Subcutaneous abdominal adipose tissue (tissue), 5 donors: ENCODE data around the gene CBX3.
"Not testable (repeated sequence)": the region's sequence is repeated elsewhere in the genome, so short reads cannot be mapped to it uniquely, and the experiment has no call there.

Experiments
- H3K27ac ChIP-seq: one replicate; pipeline ENCODE4 v1.7.0; 2013; ENCODE audit warnings: low read depth, mild to moderate bottlenecking, inconsistent platforms, low read length, moderate library complexity
- H3K27me3 ChIP-seq, 5 donors: one replicate each; pipeline ENCODE4 v1.7.0; 2013; ENCODE audit warnings: low read length in 5 of 5, inconsistent platforms in 1 of 5; ENCODE audit not compliant: control insufficient read depth in 5 of 5, insufficient read depth in 4 of 5
- H3K36me3 ChIP-seq, 5 donors: one replicate each; pipeline ENCODE4 v1.7.0; 2013; ENCODE audit warnings: low read length in 5 of 5; ENCODE audit not compliant: control insufficient read depth in 5 of 5, insufficient read depth in 5 of 5
- H3K4me1 ChIP-seq, 5 donors: one replicate each; pipeline ENCODE4 v1.7.0; 2013; ENCODE audit warnings: low read length in 5 of 5, mild to moderate bottlenecking in 3 of 5, moderate library complexity in 1 of 5; ENCODE audit not compliant: control insufficient read depth in 5 of 5, insufficient read depth in 5 of 5
- H3K4me3 ChIP-seq, 5 donors: one replicate each; pipeline ENCODE4 v1.7.0; 2013; ENCODE audit warnings: low read length in 5 of 5, low read depth in 1 of 5
- H3K9ac ChIP-seq, 5 donors: one replicate each; pipeline ENCODE4 v1.7.0; 2013; ENCODE audit warnings: low read length in 5 of 5, mild to moderate bottlenecking in 4 of 5, moderate library complexity in 3 of 5
- H3K9me3 ChIP-seq, 5 donors: one replicate each; pipeline ENCODE4 v1.7.0; 2013; ENCODE audit warnings: low read length in 5 of 5; ENCODE audit not compliant: control insufficient read depth in 5 of 5
- donor health status: healthy.
- donor health status: healthy.
- donor health status: healthy.
- donor health status: healthy.
- donor health status: healthy.

The CBX3 gene

GRCh38 chr7:26180792-26181198 is 20.8 kb upstream of the CBX3 start:
- no peak overlapping the region for H3K9ac ChIP-seq
- H3K9me3 ChIP-seq = no peaks in the 10 kb centered on the region
- H3K27ac ChIP-seq = no peak overlapping the region
- no peaks in the 10 kb centered on the region for H3K27me3 ChIP-seq
- peaks cover 0 to 4% (median 2%) of the 10 kb centered on the region in 5 donors for H3K36me3 ChIP-seq
- H3K4me3 ChIP-seq = no peak overlapping the region
- H3K4me1 ChIP-seq = peaks cover 0 to 7% (median 4%) of the 10 kb centered on the region in 5 donors

DNA sequence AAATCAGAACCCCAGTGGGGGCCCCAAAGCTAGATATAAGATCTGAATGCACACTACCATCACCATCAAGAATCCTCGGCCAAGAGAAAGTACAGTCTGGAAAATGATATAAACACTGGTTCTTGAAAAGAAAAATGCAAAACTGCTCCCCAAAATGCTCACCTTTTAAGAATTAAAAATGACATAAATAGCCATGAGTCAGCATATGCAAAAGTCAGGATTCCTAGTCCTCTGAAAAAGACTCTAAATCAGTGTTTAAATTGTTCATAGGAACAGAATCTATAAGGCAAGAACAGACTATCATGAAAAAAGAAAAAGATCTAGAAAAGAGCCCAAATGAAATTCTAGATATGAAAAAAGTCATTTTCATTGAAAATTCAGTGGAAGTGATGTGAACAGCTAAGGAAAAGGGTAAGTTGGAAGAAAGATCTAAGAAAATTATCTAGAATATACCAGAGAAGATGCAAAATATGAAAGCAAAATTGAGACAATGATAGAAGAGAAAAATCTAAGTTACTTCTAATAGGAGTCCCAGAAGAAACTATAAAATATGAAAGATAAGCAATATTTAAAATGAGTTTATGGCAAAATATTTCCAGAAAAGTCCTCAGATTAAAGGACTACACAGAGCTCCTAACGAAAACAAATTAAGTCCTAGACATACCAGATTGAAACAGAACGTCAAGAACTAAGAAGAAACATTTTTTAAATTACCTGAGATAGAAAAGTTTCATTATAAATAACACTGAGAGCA is 19.9 kb upstream of the CBX3 start:
- no peak overlapping the region for H3K4me3 ChIP-seq
- H3K27ac ChIP-seq = no peak overlapping the region

GRCh38 chr7:26182283-26182682 is 19.3 kb upstream of the CBX3 start:
- Histone ChIP-seq H3K4me1 (peaks cover 0 to 7% (median 4%) of the 10 kb centered on the region in 5 donors), H3K9me3 (no peaks in the 10 kb centered on the region), H3K4me3 (no peak overlapping the region), H3K9ac (no peak overlapping the region), H3K36me3 (peaks cover 0 to 7% (median 2%) of the 10 kb centered on the region in 5 donors), H3K27me3 (no peaks in the 10 kb centered on the region), H3K27ac (no peak overlapping the region)

More for the DNA sequence above, 19.9 kb upstream of the CBX3 start:
- H3K36me3 ChIP-seq = peaks cover 0 to 7% (median 2%) of the 10 kb centered on the region in 5 donors
- peaks cover 0 to 7% (median 4%) of the 10 kb centered on the region in 5 donors for H3K4me1 ChIP-seq
- H3K9ac ChIP-seq = no peak overlapping the region
- H3K27me3 ChIP-seq = no peaks in the 10 kb centered on the region
- H3K9me3 ChIP-seq = no peaks in the 10 kb centered on the region

DNA sequence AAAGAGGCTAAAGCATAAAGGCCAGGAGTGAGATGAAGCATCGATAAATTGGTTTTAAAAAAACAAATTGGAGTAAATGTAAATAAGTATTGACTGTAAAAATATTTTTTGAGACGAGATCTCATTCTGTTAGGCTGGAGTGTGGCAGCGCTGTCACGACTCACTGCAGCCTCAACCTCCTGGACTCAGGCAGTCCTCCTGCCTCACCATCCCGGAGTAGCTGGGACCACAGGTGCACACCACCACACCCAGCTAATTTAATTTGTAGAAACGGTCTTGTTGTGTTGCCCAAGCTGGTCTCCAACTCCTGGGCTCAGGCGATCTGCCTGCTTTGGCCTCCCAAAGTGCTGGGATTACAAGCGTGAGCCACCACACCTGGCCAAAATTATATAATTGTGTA is 18.8 kb upstream of the CBX3 start:
- Histone ChIP-seq H3K9me3 (no peaks in the 10 kb centered on the region), H3K9ac (no peak overlapping the region), H3K36me3 (peaks cover 0 to 10% (median 4%) of the 10 kb centered on the region in 5 donors), H3K4me3 (no peak overlapping the region), H3K27ac (no peak overlapping the region), H3K27me3 (no peaks in the 10 kb centered on the region), H3K4me1 (peaks cover 0 to 7% (median 4%) of the 10 kb centered on the region in 5 donors)

- Histone ChIP-seq H3K9ac (no peak overlapping the region), H3K27ac (no peak overlapping the region), H3K27me3 (no peaks in the 10 kb centered on the region), H3K4me1 (peaks cover 0 to 7% (median 4%) of the 10 kb centered on the region in 5 donors), H3K4me3 (no peak overlapping the region), H3K9me3 (no peaks in the 10 kb centered on the region), H3K36me3 (peaks cover 6 to 20% (median 14%) of the 10 kb centered on the region in 5 donors)
Measured at GRCh38 chr7:26183545-26184280, 17.8 kb upstream of the CBX3 start.

DNA sequence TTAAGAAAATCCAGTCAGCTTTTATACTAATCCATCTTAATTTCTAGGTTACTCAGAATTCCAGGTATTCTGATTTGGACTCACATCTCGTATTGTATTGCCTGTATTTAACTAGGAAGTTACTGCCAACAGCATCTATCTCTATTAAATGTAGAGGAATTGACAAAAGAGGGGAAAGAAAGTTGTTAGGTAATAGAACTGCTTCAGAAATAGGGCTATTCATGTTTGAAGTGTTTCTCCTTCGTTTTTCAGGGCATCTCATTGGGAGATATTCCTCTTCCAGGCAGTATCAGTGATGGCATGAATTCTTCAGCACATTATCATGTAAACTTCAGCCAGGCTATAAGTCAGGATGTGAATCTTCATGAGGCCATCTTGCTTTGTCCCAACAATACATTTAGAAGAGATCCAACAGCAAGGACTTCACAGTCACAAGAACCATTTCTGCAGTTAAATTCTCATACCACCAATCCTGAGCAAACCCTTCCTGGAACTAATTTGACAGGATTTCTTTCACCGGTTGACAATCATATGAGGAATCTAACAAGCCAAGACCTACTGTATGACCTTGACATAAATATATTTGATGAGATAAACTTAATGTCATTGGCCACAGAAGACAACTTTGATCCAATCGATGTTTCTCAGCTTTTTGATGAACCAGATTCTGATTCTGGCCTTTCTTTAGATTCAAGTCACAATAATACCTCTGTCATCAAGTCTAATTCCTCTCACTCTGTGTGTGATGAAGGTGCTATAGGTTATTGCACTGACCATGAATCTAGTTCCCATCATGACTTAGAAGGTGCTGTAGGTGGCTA is 17.1 kb upstream of the CBX3 start:
- not testable (repeated sequence) for H3K9ac ChIP-seq, H3K4me3 ChIP-seq, H3K4me1 ChIP-seq, H3K27ac ChIP-seq, H3K27me3 ChIP-seq, H3K9me3 ChIP-seq
- peaks cover 14 to 28% (median 22%) of the 10 kb centered on the region in 5 donors for H3K36me3 ChIP-seq

- no peaks in the 10 kb centered on the region for H3K9me3 ChIP-seq
- no peak overlapping the region for H3K9ac ChIP-seq
- no peak overlapping the region for H3K27ac ChIP-seq
- peaks cover 20 to 34% (median 28%) of the 10 kb centered on the region in 5 donors for H3K36me3 ChIP-seq
- H3K27me3 ChIP-seq = no peaks in the 10 kb centered on the region
- peaks cover 0 to 7% (median 4%) of the 10 kb centered on the region in 5 donors for H3K4me1 ChIP-seq
- H3K4me3 ChIP-seq = no peak overlapping the region
Measured at GRCh38 chr7:26185131-26185843, 16.3 kb upstream of the CBX3 start.

DNA sequence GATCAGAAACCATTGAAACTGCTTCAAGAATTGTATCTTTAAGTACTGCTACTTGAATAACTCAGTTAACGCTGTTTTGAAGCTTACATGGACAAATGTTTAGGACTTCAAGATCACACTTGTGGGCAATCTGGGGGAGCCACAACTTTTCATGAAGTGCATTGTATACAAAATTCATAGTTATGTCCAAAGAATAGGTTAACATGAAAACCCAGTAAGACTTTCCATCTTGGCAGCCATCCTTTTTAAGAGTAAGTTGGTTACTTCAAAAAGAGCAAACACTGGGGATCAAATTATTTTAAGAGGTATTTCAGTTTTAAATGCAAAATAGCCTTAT is 15.7 kb upstream of the CBX3 start:
- H3K27ac ChIP-seq = no peak overlapping the region

DNA sequence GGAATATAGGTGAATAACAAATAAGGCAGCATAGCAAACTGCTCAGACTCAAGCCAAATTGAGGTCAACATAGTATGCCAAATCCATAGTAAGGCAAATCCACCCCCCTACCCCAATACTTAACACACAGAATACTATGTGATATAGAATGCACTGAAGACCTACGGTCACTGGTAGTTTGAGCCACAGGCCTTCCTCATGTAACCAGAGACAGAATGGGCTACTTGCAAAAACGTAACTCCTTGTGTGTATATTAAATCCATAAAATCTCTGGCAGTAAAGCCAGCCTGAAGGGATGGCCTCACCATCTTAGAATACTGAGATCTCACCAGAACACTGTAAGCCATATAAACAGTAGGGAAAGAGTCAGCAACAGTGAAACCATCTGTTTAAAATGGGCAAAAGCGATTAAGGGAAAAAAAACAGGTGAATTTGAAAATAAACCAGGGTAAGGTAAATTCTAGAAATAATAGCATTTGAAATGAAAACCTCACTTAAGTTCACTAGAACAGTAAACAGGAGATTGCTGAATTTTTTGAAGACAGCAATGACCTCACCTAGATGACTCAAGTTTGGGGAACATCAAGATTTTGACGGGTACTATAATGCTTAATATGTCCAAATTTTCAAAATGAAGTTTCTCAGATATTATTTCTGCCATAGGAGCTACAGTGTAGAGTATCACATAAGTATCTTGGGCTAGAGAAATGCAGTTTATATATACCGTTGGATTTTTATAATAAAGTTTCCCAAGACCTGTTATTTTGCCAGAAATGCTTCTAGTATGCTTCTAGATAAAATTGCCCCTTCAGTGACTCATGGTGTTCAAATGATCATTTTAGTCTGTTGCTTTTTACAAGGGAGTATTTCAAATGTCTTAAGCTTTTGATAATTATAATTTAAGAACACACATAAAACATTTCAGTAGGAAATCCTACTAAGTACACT is 14.9 kb upstream of the CBX3 start:
- Histone ChIP-seq H3K27me3 (no peaks in the 10 kb centered on the region), H3K27ac (peak overlapping the region; percentile 27), H3K9me3 (no peaks in the 10 kb centered on the region), H3K36me3 (peaks cover 33 to 48% (median 42%) of the 10 kb centered on the region in 5 donors), H3K4me3 (no peak overlapping the region), H3K9ac (no peak overlapping the region), H3K4me1 (peaks cover 0 to 7% (median 4%) of the 10 kb centered on the region in 5 donors)

More for the DNA sequence above, 15.7 kb upstream of the CBX3 start:
- Histone ChIP-seq H3K36me3 (peaks cover 25 to 40% (median 33%) of the 10 kb centered on the region in 5 donors), H3K9me3 (no peaks in the 10 kb centered on the region), H3K27me3 (no peaks in the 10 kb centered on the region), H3K4me3 (no peak overlapping the region), H3K9ac (no peak overlapping the region), H3K4me1 (peaks cover 0 to 7% (median 4%) of the 10 kb centered on the region in 5 donors)
